B cell (primary cell): Measurements from ENCODE around the gene MED12L. TPM values are rescaled to one million over a fixed set of nuclear protein-coding genes. Genes with fewer than 3 reads are reported as not detected.

ENCODE experiments used
- ATAC-seq: fragments of 200-7000 bp; cut with Tn5 transposase; one replicate; pipeline ENCODE4 v1.10.0; 2021; ENCODE audit warnings: low read depth, mild to moderate bottlenecking, moderate number of reproducible peaks, moderate library complexity
- CTCF ChIA-PET: fragments of 350-600 bp; sonication (Branson Sonifier 250); formaldehyde crosslinking; loops from one replicate; lab custom pipeline; 2021; ENCODE audit warnings: antibody characterized with exemption, inconsistent platforms; lab: Charles Lee
- POLR2A ChIA-PET: fragments of 350-600 bp; sonication (Branson Sonifier 250); formaldehyde crosslinking; loops from one replicate; lab custom pipeline; 2021; ENCODE audit warnings: antibody characterized with exemption; lab: Charles Lee
- DNase-seq: peaks from one replicate; pipeline ENCODE4 v3.0.0; 2013
- H2AFZ ChIP-seq: 2 replicates; pipeline ENCODE4 v1.6.1; 2012; ENCODE audit warnings: mild to moderate bottlenecking, low read depth, low read length; ENCODE audit not compliant: insufficient read depth, poor library complexity, severe bottlenecking
- H3K27ac ChIP-seq, 2 donors: 1 replicate in 1 of 2; 2 replicates in 1 of 2; pipeline ENCODE4 v1.5.1; 2012 to 2013; ENCODE audit warnings: low read length in 2 of 2, mild to moderate bottlenecking in 2 of 2, moderate library complexity in 1 of 2
- H3K27me3 ChIP-seq, 4 experiments: fragments of 200-600 bp in 1 of 4; sonication (generic) in 1 of 4; replicated peaks in 1 of 4; 1 replicate in 2 of 4; 2 replicates in 2 of 4; pipeline versions ENCODE4 v1.6.1 to v1.7.0; 2013 to 2016; ENCODE audit warnings: low read length in 3 of 4, mild to moderate bottlenecking in 2 of 4, mixed read lengths in 1 of 4, moderate library complexity in 1 of 4; ENCODE audit not compliant: insufficient read depth in 4 of 4, control insufficient read depth in 3 of 4; ENCODE audit errors: control extremely low read depth in 1 of 4
- H3K36me3 ChIP-seq, 2 experiments: replicated peaks in 1 of 2; 1 replicate in 1 of 2; 2 replicates in 1 of 2; pipeline versions ENCODE4 v1.6.1 to v1.7.1; 2013; ENCODE audit warnings: low read length in 1 of 2; ENCODE audit not compliant: insufficient read depth in 2 of 2, control insufficient read depth in 1 of 2; ENCODE audit errors: control extremely low read depth in 1 of 2, extremely low read depth in 1 of 2
- H3K4me1 ChIP-seq, 2 donors: fragments of 200-600 bp in 1 of 2; sonication (generic) in 1 of 2; 1 replicate in 1 of 2; 2 replicates in 1 of 2; pipeline versions ENCODE4 v1.5.1 to v1.6.1; 2013 to 2017; ENCODE audit warnings: low read length in 2 of 2; ENCODE audit not compliant: control insufficient read depth in 2 of 2, insufficient read depth in 2 of 2
- H3K4me2 ChIP-seq: replicated peaks from 2 replicates; pipeline ENCODE3; 2012; ENCODE audit warnings: mild to moderate bottlenecking, low read depth, low read length; ENCODE audit not compliant: poor library complexity, severe bottlenecking
- H3K4me3 ChIP-seq, 5 experiments: fragments of 200-600 bp in 1 of 5; sonication (generic) in 1 of 5; 1 replicate in 3 of 5; 2 replicates in 2 of 5; pipeline versions ENCODE4 v1.5.1 to v1.7.0; 2011 to 2016; ENCODE audit warnings: low read length in 4 of 5, mild to moderate bottlenecking in 4 of 5, low read depth in 2 of 5, control low read depth in 1 of 5, moderate library complexity in 1 of 5; ENCODE audit not compliant: insufficient read depth in 1 of 5; ENCODE audit errors: control extremely low read depth in 1 of 5, extremely low read depth in 1 of 5
- H3K79me2 ChIP-seq: fragments of 200-600 bp; sonication (generic); one replicate; pipeline ENCODE4 v1.6.0; 2016; ENCODE audit warnings: low read length; ENCODE audit not compliant: control insufficient read depth, insufficient read depth
- H3K9ac ChIP-seq: fragments of 200-600 bp; sonication (generic); 2 replicates; pipeline ENCODE4 v1.6.1; 2017; ENCODE audit warnings: mild to moderate bottlenecking, low read length, moderate library complexity
- H3K9me3 ChIP-seq, 3 donors: one replicate each; pipeline versions ENCODE4 v1.6.1 to v1.7.1; 2013; ENCODE audit warnings: low read length in 2 of 3; ENCODE audit not compliant: control insufficient read depth in 2 of 3, insufficient read depth in 1 of 3; ENCODE audit errors: control extremely low read depth in 1 of 3
- H4K20me1 ChIP-seq: 2 replicates; pipeline ENCODE4 v1.6.0; 2012; ENCODE audit warnings: mild to moderate bottlenecking, low read length; ENCODE audit not compliant: insufficient read depth, control insufficient read depth, poor library complexity, severe bottlenecking
- H3K27ac Mint-ChIP-seq: one replicate; pipeline ENCODE4 v1.8.0; 2021; ENCODE audit warnings: mixed read lengths
- H3K27me3 Mint-ChIP-seq: one replicate; pipeline ENCODE4 v1.8.0; 2021; ENCODE audit warnings: mixed read lengths
- H3K4me1 Mint-ChIP-seq: one replicate; pipeline ENCODE4 v1.8.0; 2021; ENCODE audit warnings: mixed read lengths
- H3K4me3 Mint-ChIP-seq: one replicate; pipeline ENCODE4 v1.8.0; 2021; ENCODE audit warnings: mixed read lengths
- H3K9me3 Mint-ChIP-seq: one replicate; pipeline ENCODE4 v1.8.0; 2022; ENCODE audit warnings: mixed read lengths; ENCODE audit not compliant: insufficient read depth
- CTCF ChIP-seq: fragments of 200-600 bp; IDR thresholded peaks from one replicate; pipeline ENCODE4 v1.8.0; 2022; ENCODE audit warnings: antibody characterized with exemption, mild to moderate bottlenecking
- EZH2 ChIP-seq: IDR thresholded peaks from 2 replicates; pipeline ENCODE4 v1.6.1; 2012; ENCODE audit warnings: borderline replicate concordance, low read depth, mild to moderate bottlenecking, moderate library complexity, low read length; ENCODE audit not compliant: insufficient read depth, poor library complexity, severe bottlenecking
- whole genome bisulfite sequencing: methylation state at CpG from one replicate; pipeline ENCODE4 v1.1.5; 2013; ENCODE audit warnings: missing lambda C conversion rate; ENCODE audit not compliant: insufficient coverage; 5-methylcytosine and 5-hydroxymethylcytosine counted together
- intact Hi-C: fragments of 100-400 bp; cut with micrococcal nuclease; formaldehyde crosslinking; loops from one replicate; pipeline ENCODE4 v1.10.0; 2022
- polyA plus RNA-seq: library from polyadenylated mRNA; depleted of rRNA; stranded (reverse); fragments of >200 nt; gene quantifications from 2 replicates; pipeline ENCODE4 v1.2.3, GENCODE V29; 2012
- total RNA-seq, 2 donors: library from RNA; stranded (reverse); fragments of 120-200 nt in 1 of 2; gene quantifications; 1 replicate in 1 of 2; 2 replicates in 1 of 2; pipeline versions ENCODE4 v1.2.3 to v1.2.4, GENCODE V29; 2013 to 2022

Gene MED12L
- total and polyA plus RNA-seq, 2 donors (not counting 1 experiment from before 2014, with no cell fraction given): 0.07 to 0.30 TPM

GRCh38 chr3:151297429-151297828 is 212.0 kb downstream of the MED12L start:
- intact Hi-C loops: no loop called here
- Mint-ChIP-seq H3K27ac (no peak overlapping the region), H3K27me3 (peaks cover 6% of the 10 kb centered on the region), H3K4me3 (no peak overlapping the region), H3K9me3 (no peaks in the 10 kb centered on the region), H3K4me1 (no peaks in the 10 kb centered on the region)
- H4K20me1 ChIP-seq: no peaks in the 10 kb centered on the region
- CTCF ChIA-PET: interaction anchor here (1.0 to 1.1 kb wide), 3 partner anchors 69 to 542 kb away, joined by 3 to 4 read pairs (median 4); no protein-coding TSS in a partner anchor
- no peak overlapping the region for H2AFZ ChIP-seq
- no peaks in the 10 kb centered on the region for H3K9me3 ChIP-seq
- no peaks in the 10 kb centered on the region for H3K36me3 ChIP-seq
- no peaks in the 10 kb centered on the region for H3K27me3 ChIP-seq
- no peaks in the 10 kb centered on the region for H3K79me2 ChIP-seq
- H3K4me1 ChIP-seq: no peaks in the 10 kb centered on the region
- no peak overlapping the region for H3K9ac ChIP-seq
- H3K4me3 ChIP-seq: no peak overlapping the region
- no peak overlapping the region for H3K4me2 ChIP-seq
- TF ChIP-seq CTCF: no peak
- TF ChIP-seq EZH2: no peak
- no peak for DNase-seq
- no CpG with 5 or more reads among the region's 2 CpGs for WGBS
- no peak for ATAC-seq
- no peak overlapping the region for H3K27ac ChIP-seq
- POLR2A ChIA-PET: no interaction called here

GRCh38 chr3:151299006-151299405 is 213.5 kb downstream of the MED12L start:
- no CpG with 5 or more reads among the region's 2 CpGs for WGBS

More at GRCh38 chr3:151299006-151299405, 213.5 kb downstream of the MED12L start:
- Mint-ChIP-seq H3K27ac (no peak overlapping the region), H3K4me3 (no peak overlapping the region), H3K27me3 (peaks cover 6% of the 10 kb centered on the region), H3K4me1 (no peaks in the 10 kb centered on the region), H3K9me3 (no peaks in the 10 kb centered on the region)
- Histone ChIP-seq H3K27ac (no peak overlapping the region), H3K9me3 (no peaks in the 10 kb centered on the region), H3K9ac (no peak overlapping the region), H3K4me2 (no peak overlapping the region), H4K20me1 (no peaks in the 10 kb centered on the region), H2AFZ (no peak overlapping the region), H3K4me1 (no peaks in the 10 kb centered on the region), H3K36me3 (no peaks in the 10 kb centered on the region), H3K4me3 (no peak overlapping the region), H3K27me3 (no peaks in the 10 kb centered on the region), H3K79me2 (no peaks in the 10 kb centered on the region)
- CTCF ChIA-PET: interaction anchor here (1.3 to 1.4 kb wide), 2 partner anchors 70 to 140 kb away, joined by 4 read pairs; no protein-coding TSS in a partner anchor
- DNase-seq (no peak), ATAC-seq (no peak)
- no peak for TF ChIP-seq CTCF
- no peak for TF ChIP-seq EZH2
- POLR2A ChIA-PET: no interaction called here
- intact Hi-C loops: no loop called here
